ENCODE measurements around the gene ZFR2. TPM values are rescaled to one million over a fixed set of nuclear protein-coding genes. Genes with fewer than 3 reads are reported as not detected.
A peak's percentile ranks its signal among the peaks of the same experiment; 100 is the strongest.

Gene ZFR2
- total RNA-seq, 1 experiment from 2014 or later = not detected

DNA sequence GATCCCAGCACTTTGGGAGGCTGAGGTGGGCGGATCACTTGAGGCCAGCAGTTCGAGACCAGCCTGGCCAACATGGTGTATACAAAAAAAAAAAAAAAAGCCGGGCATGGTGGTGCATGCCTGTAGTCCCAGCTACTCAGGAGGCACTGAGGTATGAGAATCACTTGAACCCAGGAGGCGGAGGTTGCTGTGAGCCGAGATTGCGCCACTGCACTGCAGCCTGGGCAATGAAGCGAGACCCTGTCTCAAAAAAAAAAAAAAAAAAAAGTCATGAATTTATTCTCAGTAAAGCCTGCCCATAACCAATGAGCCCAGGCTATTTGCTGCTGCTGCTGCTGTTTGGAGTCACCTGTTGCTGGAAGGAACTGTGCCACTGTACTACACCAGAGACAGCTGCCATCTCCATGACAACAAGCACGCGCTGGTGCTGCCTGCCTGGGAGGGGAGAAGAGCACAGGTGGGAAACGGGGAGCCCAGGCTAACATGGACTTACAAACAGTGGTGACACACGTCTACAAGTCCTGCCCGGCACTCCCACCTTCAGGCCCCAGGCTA lies 11.3 kb downstream of the ZFR2 start:
- ChIA-PET CTCF (interaction anchor here (0.6 kb wide), 1 partner anchor 8 kb away, joined by 3 read pairs; no protein-coding TSS in a partner anchor), POLR2A (ENCODE audit: unreplicated experiment) (no interaction called here)
- intact Hi-C loops (cut with micrococcal nuclease) = no loop called here
- Histone ChIP-seq H3F3A (ENCODE audit: low read length, unreplicated experiment) (no peaks in the 10 kb centered on the region), H4K20me1 (ENCODE audit: low read length) (no peaks in the 10 kb centered on the region), H3K4me1 (ENCODE audit: insufficient read depth, low read length) (no peaks in the 10 kb centered on the region), H3K9ac (ENCODE audit: low read length) (no peak overlapping the region), H3K4me3 (ENCODE audit: low read length) (no peak overlapping the region), H2AFZ (ENCODE audit: low read length) (no peak overlapping the region), H3K36me3 (ENCODE audit: low read depth, low read length) (no peaks in the 10 kb centered on the region), H3K9me2 (replicated peaks; ENCODE audit: low read length) (no peaks in the 10 kb centered on the region), H3K27me3 (ENCODE audit: low read length) (no peaks in the 10 kb centered on the region), H3K4me2 (ENCODE audit: low read length) (no peak overlapping the region), H3K27ac (ENCODE audit: low read length) (no peak overlapping the region), H3K79me2 (ENCODE audit: low read length) (no peaks in the 10 kb centered on the region), H3K9me3 (ENCODE audit: low read length) (no peaks in the 10 kb centered on the region)
- TF ChIP-seq EZH2phosphoT487 (IDR thresholded peaks at IDR 0.05; ENCODE audit: borderline replicate concordance, low read length) = no peak
- TF ChIP-seq, protein P1, sequence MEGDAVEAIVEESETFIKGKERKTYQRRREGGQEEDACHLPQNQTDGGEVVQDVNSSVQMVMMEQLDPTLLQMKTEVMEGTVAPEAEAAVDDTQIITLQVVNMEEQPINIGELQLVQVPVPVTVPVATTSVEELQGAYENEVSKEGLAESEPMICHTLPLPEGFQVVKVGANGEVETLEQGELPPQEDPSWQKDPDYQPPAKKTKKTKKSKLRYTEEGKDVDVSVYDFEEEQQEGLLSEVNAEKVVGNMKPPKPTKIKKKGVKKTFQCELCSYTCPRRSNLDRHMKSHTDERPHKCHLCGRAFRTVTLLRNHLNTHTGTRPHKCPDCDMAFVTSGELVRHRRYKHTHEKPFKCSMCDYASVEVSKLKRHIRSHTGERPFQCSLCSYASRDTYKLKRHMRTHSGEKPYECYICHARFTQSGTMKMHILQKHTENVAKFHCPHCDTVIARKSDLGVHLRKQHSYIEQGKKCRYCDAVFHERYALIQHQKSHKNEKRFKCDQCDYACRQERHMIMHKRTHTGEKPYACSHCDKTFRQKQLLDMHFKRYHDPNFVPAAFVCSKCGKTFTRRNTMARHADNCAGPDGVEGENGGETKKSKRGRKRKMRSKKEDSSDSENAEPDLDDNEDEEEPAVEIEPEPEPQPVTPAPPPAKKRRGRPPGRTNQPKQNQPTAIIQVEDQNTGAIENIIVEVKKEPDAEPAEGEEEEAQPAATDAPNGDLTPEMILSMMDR (conservative IDR thresholded peaks at IDR 0.05; ENCODE audit: low read depth, low read length) = no peak
- no peak for TF ChIP-seq EZH2 (IDR thresholded peaks at IDR 0.05; ENCODE audit: low read length, unreplicated experiment)
- BruUV-seq (replicated peaks) = no TSS peak
- DNase-seq (no peak), ATAC-seq (no peak; the same call in 1 of the 2 replicates)

DNA sequence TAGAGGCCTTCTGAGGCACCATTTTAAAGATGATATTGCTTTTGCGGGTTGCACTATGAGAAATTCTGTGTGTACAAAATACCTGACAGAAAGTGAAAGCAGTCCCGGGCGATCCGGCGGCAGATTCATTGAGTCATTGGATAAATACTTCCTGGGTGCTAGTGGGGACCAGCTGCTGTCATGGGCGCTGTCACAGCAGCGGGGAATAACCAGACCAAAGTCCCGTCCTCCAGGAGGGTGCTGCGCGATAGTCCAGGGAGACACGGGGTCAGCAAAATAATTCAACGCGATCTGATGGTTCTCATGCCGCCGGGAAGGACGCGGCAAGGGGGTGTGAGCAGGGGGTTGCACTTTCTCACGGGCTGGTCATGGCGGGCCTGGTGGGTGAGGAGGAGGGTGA lies 13.5 kb downstream of the ZFR2 start:
- Histone ChIP-seq H3K27ac (ENCODE audit: low read length) (no peak overlapping the region), H2AFZ (ENCODE audit: low read length) (peak overlapping the region; percentile 37), H3K4me3 (ENCODE audit: low read length) (peak overlapping the region; percentile 23; the same call in 1 of the 2 replicates), H3K4me2 (ENCODE audit: low read length) (peak overlapping the region; percentile 37; the same call in 1 of the 2 replicates), H3K27me3 (ENCODE audit: low read length) (no peaks in the 10 kb centered on the region), H3F3A (ENCODE audit: low read length, unreplicated experiment) (no peaks in the 10 kb centered on the region), H3K9ac (ENCODE audit: low read length) (no peak overlapping the region), H3K9me2 (replicated peaks; ENCODE audit: low read length) (no peaks in the 10 kb centered on the region), H3K9me3 (ENCODE audit: low read length) (0 out of 2 replicates have a peak, but pooled peaks cover 5% of the 10 kb centered on the region), H3K79me2 (ENCODE audit: low read length) (no peaks in the 10 kb centered on the region), H3K36me3 (ENCODE audit: low read depth, low read length) (no peaks in the 10 kb centered on the region), H4K20me1 (ENCODE audit: low read length) (no peaks in the 10 kb centered on the region), H3K4me1 (ENCODE audit: insufficient read depth, low read length) (no peaks in the 10 kb centered on the region)
- peak; percentile 60 for ATAC-seq
- intact Hi-C loops (cut with micrococcal nuclease) = no loop called here
- CTCF ChIA-PET = no interaction called here
- peak; percentile 49 for DNase-seq
- TF ChIP-seq, protein P1 (conservative IDR thresholded peaks at IDR 0.05; ENCODE audit: low read depth, low read length) = no peak
- TF ChIP-seq EZH2phosphoT487 (IDR thresholded peaks at IDR 0.05; ENCODE audit: borderline replicate concordance, low read length) = no peak
- no peak for TF ChIP-seq EZH2 (IDR thresholded peaks at IDR 0.05; ENCODE audit: low read length, unreplicated experiment)
- POLR2A ChIA-PET (ENCODE audit: unreplicated experiment) = no interaction called here
- BruUV-seq (replicated peaks) = no TSS peak

DNA sequence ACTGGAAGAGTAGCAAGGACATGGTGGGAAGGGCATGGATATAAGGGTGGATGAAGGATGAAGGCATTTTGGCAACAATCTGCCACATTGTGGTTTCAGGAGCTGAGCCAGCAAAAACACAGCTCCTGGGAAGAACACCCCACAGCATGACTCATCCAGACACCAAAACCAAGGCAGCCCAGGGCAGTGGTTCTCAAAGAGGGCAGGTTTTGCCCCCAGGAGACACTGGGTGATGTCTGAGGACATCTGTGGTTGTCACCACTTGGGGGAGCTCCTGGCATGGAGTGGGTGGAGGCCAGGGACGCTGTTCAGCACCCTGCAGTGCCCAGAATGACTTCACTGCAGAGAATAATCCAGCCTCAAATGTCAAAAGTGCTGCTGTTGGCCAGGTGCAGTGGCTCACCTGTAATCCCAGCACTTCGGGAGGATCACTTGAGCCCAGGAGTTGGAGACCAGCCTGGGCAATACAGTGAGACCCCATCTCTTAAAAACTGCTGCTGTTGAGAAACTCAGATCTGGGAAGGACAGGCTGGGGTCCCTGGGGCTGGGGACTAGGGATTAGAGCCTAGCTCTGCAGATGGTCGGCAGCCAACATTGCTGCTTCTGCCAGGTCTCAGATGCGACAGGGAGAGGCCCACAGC lies 16.1 kb downstream of the ZFR2 start:
- Histone ChIP-seq H3K27me3 (ENCODE audit: low read length) (no peaks in the 10 kb centered on the region), H3K4me2 (ENCODE audit: low read length) (no peak overlapping the region)
- peak; percentile 79 for ATAC-seq

More for the DNA sequence above, 16.1 kb downstream of the ZFR2 start:
- Histone ChIP-seq H3K9me3 (ENCODE audit: low read length) (0 out of 2 replicates have a peak, but pooled peaks cover 5% of the 10 kb centered on the region), H3K4me3 (ENCODE audit: low read length) (no peak overlapping the region), H3K36me3 (ENCODE audit: low read depth, low read length) (no peaks in the 10 kb centered on the region), H3K9ac (ENCODE audit: low read length) (no peak overlapping the region), H3K9me2 (replicated peaks; ENCODE audit: low read length) (no peaks in the 10 kb centered on the region), H3K79me2 (ENCODE audit: low read length) (no peaks in the 10 kb centered on the region), H3K4me1 (ENCODE audit: insufficient read depth, low read length) (no peaks in the 10 kb centered on the region), H3K27ac (ENCODE audit: low read length) (no peak overlapping the region; the same call in 1 of the 2 replicates), H3F3A (ENCODE audit: low read length, unreplicated experiment) (no peaks in the 10 kb centered on the region), H4K20me1 (ENCODE audit: low read length) (no peaks in the 10 kb centered on the region), H2AFZ (ENCODE audit: low read length) (no peak overlapping the region)
- POLR2A ChIA-PET (ENCODE audit: unreplicated experiment) = no interaction called here
- TF ChIP-seq, protein P1 (conservative IDR thresholded peaks at IDR 0.05; ENCODE audit: low read depth, low read length) = peak; percentile 65
- TF ChIP-seq EZH2 (IDR thresholded peaks at IDR 0.05; ENCODE audit: low read length, unreplicated experiment) (no peak), EZH2phosphoT487 (IDR thresholded peaks at IDR 0.05; ENCODE audit: borderline replicate concordance, low read length) (no peak)
- no TSS peak for BruUV-seq (replicated peaks)
- CTCF ChIA-PET = interaction anchor here (0.5 to 0.7 kb wide), 3 partner anchors 78 to 1065 kb away, joined by 3 to 4 read pairs (median 3); no protein-coding TSS in a partner anchor
- DNase-seq = peak; percentile 88
- intact Hi-C loops (cut with micrococcal nuclease) = no loop called here
